Loucy (cell line): Measurements from ENCODE around the gene ARNT2.

Experiments used
- CTCF ChIP-seq: fragments of 200-600 bp; sonication (generic); conservative IDR thresholded peaks from 2 replicates; pipeline ENCODE4 v1.5.1; 2014; ENCODE audit warnings: mild to moderate bottlenecking, antibody characterized with exemption, low read length
- EZH2phosphoT487 ChIP-seq: fragments of 200-600 bp; IDR thresholded peaks from 2 replicates; pipeline ENCODE4 v1.6.1; 2018; ENCODE audit warnings: antibody characterized with exemption, mild to moderate bottlenecking, moderate library complexity, borderline replicate concordance

DNA sequence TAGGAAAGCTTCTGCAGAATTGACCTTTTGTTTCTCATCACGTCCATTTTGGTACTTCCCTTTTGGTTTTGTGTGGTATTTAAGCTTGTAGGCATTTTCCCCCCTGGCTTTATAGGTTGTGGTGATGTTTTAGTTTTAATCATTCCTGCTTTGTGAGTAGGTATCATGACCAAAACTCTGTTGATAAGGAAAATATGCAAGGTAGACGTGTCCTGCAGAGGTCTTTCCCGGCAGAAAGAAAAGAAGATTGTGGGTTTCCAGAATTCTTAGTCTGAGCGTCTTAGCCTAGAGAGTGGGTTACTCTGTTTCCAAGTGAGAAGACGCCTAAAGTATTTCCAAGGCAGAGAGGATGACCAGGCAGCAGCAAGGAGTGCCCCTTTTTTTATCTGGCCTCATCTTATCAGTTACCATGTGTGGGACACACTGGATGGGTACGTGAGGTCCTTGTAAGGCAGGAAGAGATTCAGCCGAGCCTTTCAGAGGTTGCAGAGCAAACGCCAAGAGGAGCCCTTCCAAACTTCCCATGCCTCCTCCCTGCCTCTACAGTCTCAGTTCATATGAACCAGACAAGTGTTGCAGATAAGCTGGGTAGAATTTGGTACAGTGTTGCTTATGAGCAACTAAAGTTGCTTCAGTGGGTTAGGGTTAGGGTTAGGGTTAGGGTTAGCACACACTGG, 58.8 kb downstream of the ARNT2 start:
- TF ChIP-seq CTCF (no peak), EZH2phosphoT487 (no peak)
